ENCODE results near the gene PCSK5. TPM values are rescaled to one million over a fixed set of nuclear protein-coding genes. Genes with fewer than 3 reads are reported as not detected.

PCSK5 gene
- total RNA-seq, 2 donors from 2014 or later = 41.2 to 63.7 TPM

GRCh38 chr9:76086539-76086938 lies 196.1 kb downstream of the PCSK5 start:
- Histone ChIP-seq H3K4me1 (ENCODE audit: control insufficient read depth in 1 of 2, low read depth in 2 of 2) (peaks cover 4 to 16% of the 10 kb centered on the region in 2 donors), H3K9me3 (no peaks in the 10 kb centered on the region), H3K27ac (no peak overlapping the region), H3K4me3 (no peak overlapping the region), H3K27me3 (replicated peaks; ENCODE audit: insufficient read depth) (no peaks in the 10 kb centered on the region), H3K36me3 (peaks cover 5% of the 10 kb centered on the region)
- no peak for DNase-seq (ENCODE audit: low spot score)
- TF ChIP-seq CTCF (IDR thresholded peaks at IDR 0.05) = no peak
- no peak for ATAC-seq (ENCODE audit: insufficient number of reproducible peaks, low FRiP score, low read depth)

DNA sequence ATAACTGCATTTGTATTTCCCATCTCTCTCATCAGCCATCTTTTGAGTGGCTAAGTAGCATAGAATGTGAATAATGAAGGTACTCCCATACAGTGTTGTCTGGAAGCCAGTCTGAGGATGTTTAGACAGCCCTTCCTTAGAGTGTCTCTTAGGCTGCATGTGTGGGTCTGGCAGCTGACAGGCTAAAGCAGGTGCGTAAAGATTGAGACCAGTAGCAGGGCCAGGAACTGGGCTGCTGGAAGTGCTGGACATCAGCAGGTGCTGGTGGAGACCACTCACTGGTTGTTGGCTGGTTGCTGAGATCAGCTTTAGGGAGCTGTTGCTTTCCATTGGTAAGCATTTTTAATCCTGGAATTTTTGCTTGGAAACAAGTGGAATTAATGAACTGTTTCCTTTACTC lies 197.5 kb downstream of the PCSK5 start:
- DNase-seq (ENCODE audit: low spot score) (no peak), ATAC-seq (ENCODE audit: insufficient number of reproducible peaks, low FRiP score, low read depth) (no peak)
- no peak overlapping the region for H3K4me3 ChIP-seq
- peaks cover 5% of the 10 kb centered on the region for H3K36me3 ChIP-seq
- peaks cover 0 to 6% of the 10 kb centered on the region in 2 donors for H3K4me1 ChIP-seq (ENCODE audit: control insufficient read depth in 1 of 2, low read depth in 2 of 2)
- no peak overlapping the region for H3K27ac ChIP-seq
- no peaks in the 10 kb centered on the region for H3K27me3 ChIP-seq (replicated peaks; ENCODE audit: insufficient read depth)
- TF ChIP-seq CTCF (IDR thresholded peaks at IDR 0.05) = no peak
- no peaks in the 10 kb centered on the region for H3K9me3 ChIP-seq

DNA sequence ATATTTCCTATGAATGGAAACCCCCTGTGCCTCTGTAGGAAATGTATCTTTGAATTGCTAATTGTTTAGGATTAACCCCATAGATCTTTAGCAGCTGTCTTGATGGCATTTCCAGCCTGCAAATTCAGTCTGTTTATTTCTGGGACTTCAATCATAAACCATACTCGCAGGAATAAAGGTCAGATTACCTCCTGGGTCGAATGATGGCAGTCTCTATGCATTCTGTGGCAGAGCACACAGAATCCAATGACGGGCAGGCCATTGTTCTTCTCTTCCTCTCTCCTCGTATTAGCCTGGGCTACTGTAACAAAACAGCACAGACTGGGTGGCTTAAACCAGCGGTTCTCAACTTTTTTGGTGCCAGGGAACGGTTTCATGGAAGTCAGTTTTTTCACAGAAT lies 199.9 kb downstream of the PCSK5 start:
- ATAC-seq (ENCODE audit: insufficient number of reproducible peaks, low FRiP score, low read depth) (no peak), DNase-seq (ENCODE audit: low spot score) (no peak)
- no peak overlapping the region for H3K27ac ChIP-seq
- no peaks in the 10 kb centered on the region for H3K9me3 ChIP-seq
- H3K36me3 ChIP-seq = peaks cover 1% of the 10 kb centered on the region
- peaks cover 0 to 6% of the 10 kb centered on the region in 2 donors for H3K4me1 ChIP-seq (ENCODE audit: control insufficient read depth in 1 of 2, low read depth in 2 of 2)
- no peaks in the 10 kb centered on the region for H3K27me3 ChIP-seq (replicated peaks; ENCODE audit: insufficient read depth)
- TF ChIP-seq CTCF (IDR thresholded peaks at IDR 0.05) = no peak
- H3K4me3 ChIP-seq = no peak overlapping the region

- H3K9me3 ChIP-seq = no peaks in the 10 kb centered on the region
- no peaks in the 10 kb centered on the region for H3K27me3 ChIP-seq (replicated peaks; ENCODE audit: insufficient read depth)
- H3K36me3 ChIP-seq = peaks cover 6% of the 10 kb centered on the region
- H3K27ac ChIP-seq = no peak overlapping the region
- DNase-seq (ENCODE audit: low spot score) = no peak
- H3K4me1 ChIP-seq (ENCODE audit: control insufficient read depth in 1 of 2, low read depth in 2 of 2) = peaks cover 0 to 3% of the 10 kb centered on the region in 2 donors
- H3K4me3 ChIP-seq = no peak overlapping the region
- no peak for TF ChIP-seq CTCF (IDR thresholded peaks at IDR 0.05)
- no peak for ATAC-seq (ENCODE audit: insufficient number of reproducible peaks, low FRiP score, low read depth)
Measured at GRCh38 chr9:76090909-76091308, 200.4 kb downstream of the PCSK5 start.

- Histone ChIP-seq H3K9me3 (no peaks in the 10 kb centered on the region), H3K27ac (no peak overlapping the region), H3K4me1 (ENCODE audit: control insufficient read depth in 1 of 2, low read depth in 2 of 2) (no peaks in the 10 kb centered on the region), H3K36me3 (peaks cover 11% of the 10 kb centered on the region), H3K27me3 (replicated peaks; ENCODE audit: insufficient read depth) (no peaks in the 10 kb centered on the region), H3K4me3 (no peak overlapping the region)
- no peak for DNase-seq (ENCODE audit: low spot score)
- no peak for ATAC-seq (ENCODE audit: insufficient number of reproducible peaks, low FRiP score, low read depth)
- no peak for TF ChIP-seq CTCF (IDR thresholded peaks at IDR 0.05)
Measured at GRCh38 chr9:76092572-76092971, 202.1 kb downstream of the PCSK5 start.

All from thoracic aorta (tissue), 2 donors.